HEK293 (cell line): ENCODE results near the gene KCNB1.

Experiments
- CTCF ChIA-PET: fragments of 350-600 bp; formaldehyde crosslinking; extraction: SDS; loops from one replicate; lab custom pipeline; 2021; ENCODE audit warnings: antibody characterized with exemption; lab: Yijun Ruan, JAX
- POLR2A ChIA-PET: fragments of 300-600 bp; formaldehyde crosslinking; extraction: SDS; loops from one replicate; lab custom pipeline; 2020; ENCODE audit warnings: antibody characterized with exemption, inconsistent platforms; lab: Yijun Ruan, JAX
- H3K27ac ChIP-seq: fragments of 200-500 bp; sonication (Bioruptor generic); 2 replicates; pipeline ENCODE4 v1.5.1; 2014; ENCODE audit warnings: low read depth, low read length, control low read depth, inconsistent platforms; ENCODE audit errors: extremely low read depth
- H3K36me3 ChIP-seq, 2 experiments: fragments of 200-500 bp in 1 of 2; sonication (Bioruptor generic) in 1 of 2; 1 replicate in 1 of 2; 2 replicates in 1 of 2; pipeline ENCODE4 v1.5.1; 2014 to 2017; ENCODE audit warnings: inconsistent platforms in 2 of 2, low read length in 2 of 2; ENCODE audit not compliant: control insufficient read depth in 2 of 2, insufficient read depth in 1 of 2
- H3K4me1 ChIP-seq: fragments of 200-500 bp; sonication (Bioruptor generic); 2 replicates; pipeline ENCODE4 v1.5.1; 2014; ENCODE audit warnings: mild to moderate bottlenecking, low read length, inconsistent platforms; ENCODE audit not compliant: control insufficient read depth, insufficient read depth
- H3K4me3 ChIP-seq: 2 replicates; pipeline ENCODE4 v1.5.1; 2011; ENCODE audit warnings: low read depth, mild to moderate bottlenecking, control low read depth, low read length, moderate library complexity
- H3K9me3 ChIP-seq: fragments of 200-500 bp; sonication (Bioruptor generic); 2 replicates; pipeline ENCODE4 v1.5.1; 2014; ENCODE audit warnings: low read depth, low read length, inconsistent platforms; ENCODE audit not compliant: control insufficient read depth, insufficient read depth
- SCRT2 ChIP-seq: fragments of 450-650 bp; formaldehyde crosslinking; IDR thresholded peaks from 2 replicates; pipeline ENCODE4 v1.5.1; 2016; ENCODE audit warnings: missing biosample characterization, missing genetic modification characterization
- ZBTB20 ChIP-seq: fragments of 450-650 bp; formaldehyde crosslinking; IDR thresholded peaks from 2 replicates; pipeline ENCODE4 v1.5.1; 2016; ENCODE audit warnings: missing biosample characterization, missing genetic modification characterization
- ZBTB6 ChIP-seq: fragments of 450-650 bp; formaldehyde crosslinking; IDR thresholded peaks from 2 replicates; pipeline ENCODE4 v1.5.1; 2017; ENCODE audit warnings: missing biosample characterization, missing genetic modification characterization
- ZNF132 ChIP-seq: fragments of 450-650 bp; formaldehyde crosslinking; IDR thresholded peaks from 2 replicates; pipeline ENCODE4 v1.5.1; 2017; ENCODE audit warnings: missing biosample characterization, missing genetic modification characterization, borderline replicate concordance
- ZNF366 ChIP-seq: fragments of 450-650 bp; formaldehyde crosslinking; conservative IDR thresholded peaks from 2 replicates; pipeline ENCODE4 v1.5.1; 2016; ENCODE audit warnings: missing biosample characterization, missing genetic modification characterization
- ZNF391 ChIP-seq: fragments of 450-650 bp; formaldehyde crosslinking; IDR thresholded peaks from 2 replicates; pipeline ENCODE4 v1.5.1; 2016; ENCODE audit warnings: low read depth, missing biosample characterization, missing genetic modification characterization, borderline replicate concordance
- ZNF398 ChIP-seq: fragments of 450-650 bp; formaldehyde crosslinking; IDR thresholded peaks from 2 replicates; pipeline ENCODE4 v1.5.1; 2017; ENCODE audit warnings: missing biosample characterization, missing genetic modification characterization
- ZNF404 ChIP-seq: fragments of 450-650 bp; formaldehyde crosslinking; IDR thresholded peaks from 2 replicates; pipeline ENCODE4 v1.5.1; 2017; ENCODE audit warnings: missing biosample characterization, missing genetic modification characterization
- ZNF426 ChIP-seq: fragments of 450-650 bp; formaldehyde crosslinking; IDR thresholded peaks from 2 replicates; pipeline ENCODE4 v1.5.1; 2017; ENCODE audit warnings: missing biosample characterization, missing genetic modification characterization, mild to moderate bottlenecking, inconsistent platforms, moderate library complexity
- ZNF513 ChIP-seq: fragments of 450-650 bp; IDR thresholded peaks from 2 replicates; pipeline ENCODE4 v1.5.1; 2018; ENCODE audit warnings: missing biosample characterization, missing genetic modification characterization
- ZNF561 ChIP-seq: fragments of 450-650 bp; IDR thresholded peaks from 2 replicates; pipeline ENCODE4 v1.5.1; 2018; ENCODE audit warnings: missing biosample characterization, missing genetic modification characterization, borderline replicate concordance
- ZNF585B ChIP-seq: fragments of 450-650 bp; formaldehyde crosslinking; IDR thresholded peaks from 2 replicates; pipeline ENCODE4 v1.5.1; 2016; ENCODE audit warnings: missing biosample characterization, missing genetic modification characterization
- ZNF623 ChIP-seq: fragments of 450-650 bp; formaldehyde crosslinking; IDR thresholded peaks from 2 replicates; pipeline ENCODE4 v1.5.1; 2016; ENCODE audit warnings: missing biosample characterization, missing genetic modification characterization
- ZNF626 ChIP-seq: fragments of 450-650 bp; sonication (Bioruptor Pico); formaldehyde crosslinking; IDR thresholded peaks from 2 replicates; pipeline ENCODE4 v1.5.1; 2018; ENCODE audit warnings: missing biosample characterization, missing genetic modification characterization, inconsistent platforms

KCNB1 gene

GRCh38 chr20:49352751-49353150 lies 129.7 kb downstream of the KCNB1 start (continued):
- TF ChIP-seq ZNF513 (tag by site-specific recombination) = no peak
- no peak for TF ChIP-seq SCRT2
- TF ChIP-seq ZNF585B (tag by site-specific recombination) = no peak
- no peak for TF ChIP-seq ZNF366 (tag by site-specific recombination)
- no peak for TF ChIP-seq ZNF561 (tag by site-specific recombination)
- no peak for TF ChIP-seq ZNF398
- no peak for TF ChIP-seq ZNF426 (tag by site-specific recombination)
- no peak for TF ChIP-seq ZNF391 (tag by site-specific recombination)
- no peak for TF ChIP-seq ZNF626 (tag by site-specific recombination)

GRCh38 chr20:49351775-49352174 lies 130.7 kb downstream of the KCNB1 start:
- no peaks in the 10 kb centered on the region for H3K36me3 ChIP-seq
- CTCF ChIA-PET = interaction anchor here (0.5 to 3.5 kb wide), 5 partner anchors 34 to 190 kb away, joined by 3 to 13 read pairs (median 3); no protein-coding TSS in a partner anchor
- POLR2A ChIA-PET = interaction anchor here (0.5 to 0.6 kb wide), 2 partner anchors 91 to 245 kb away, joined by 3 read pairs; no protein-coding TSS in a partner anchor

GRCh38 chr20:49349694-49350252 lies 132.7 kb downstream of the KCNB1 start:
- ChIA-PET POLR2A (no interaction called here), CTCF (interaction anchor here (0.5 to 1.6 kb wide), 2 partner anchors 35 to 550 kb away, joined by 3 to 11 read pairs; no protein-coding TSS in a partner anchor)
- TF ChIP-seq ZBTB20 (0 out of 2 replicates have a peak, but pooled peaks have one; percentile 19), ZBTB6 (tag by site-specific recombination) (no peak)
- Histone ChIP-seq H3K27ac (no peak overlapping the region), H3K36me3 (no peaks in the 10 kb centered on the region), H3K4me1 (no peaks in the 10 kb centered on the region; the same call in 1 of the 2 replicates), H3K9me3 (no peaks in the 10 kb centered on the region), H3K4me3 (no peak overlapping the region)

More at GRCh38 chr20:49351775-49352174, 130.7 kb downstream of the KCNB1 start:
- no peak for TF ChIP-seq ZNF132 (tag by site-specific recombination)
- TF ChIP-seq ZNF623 (tag by site-specific recombination) = peak; percentile 96
- H3K4me3 ChIP-seq = no peak overlapping the region
- H3K4me1 ChIP-seq = no peaks in the 10 kb centered on the region; the same call in 1 of the 2 replicates
- H3K27ac ChIP-seq = no peak overlapping the region
- no peaks in the 10 kb centered on the region for H3K9me3 ChIP-seq

- POLR2A ChIA-PET = interaction anchor here (0.6 kb wide), 1 partner anchor 538 kb away, joined by 4 read pairs; no protein-coding TSS in a partner anchor
- H3K4me3 ChIP-seq = no peak overlapping the region
- H3K36me3 ChIP-seq = no peaks in the 10 kb centered on the region
Measured at GRCh38 chr20:49349078-49349477, 133.4 kb downstream of the KCNB1 start.

More at GRCh38 chr20:49349078-49349477, 133.4 kb downstream of the KCNB1 start:
- H3K4me1 ChIP-seq = no peaks in the 10 kb centered on the region; the same call in 1 of the 2 replicates
- CTCF ChIA-PET = interaction anchor here (0.5 to 1.1 kb wide), 2 partner anchors 15 to 551 kb away, joined by 3 to 4 read pairs; no protein-coding TSS in a partner anchor
- TF ChIP-seq ZNF404 (no peak), ZNF623 (tag by site-specific recombination) (peak; percentile 95)
- H3K27ac ChIP-seq = no peak overlapping the region
- no peaks in the 10 kb centered on the region for H3K9me3 ChIP-seq
